Measurements from ENCODE around the gene PAQR8.

DNA sequence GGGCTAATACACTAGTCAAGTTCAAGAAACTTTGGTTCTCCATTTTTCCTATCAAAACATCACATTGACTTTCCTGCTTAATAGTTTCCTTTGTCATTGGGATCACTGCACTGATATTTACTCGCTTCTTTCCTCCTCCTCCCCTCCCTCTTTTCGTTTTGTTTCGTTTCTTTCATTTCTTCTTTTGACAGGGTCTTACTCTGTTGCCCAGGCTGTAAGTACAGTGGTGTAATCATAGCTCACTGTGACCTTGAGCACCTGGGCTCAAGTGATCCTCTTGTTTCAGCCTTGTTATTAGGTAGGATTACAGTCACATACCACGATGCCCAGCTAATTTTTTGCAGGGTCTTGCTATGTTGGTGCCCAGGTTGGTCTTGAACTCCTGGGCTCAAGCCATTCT is 12.3 kb downstream of the PAQR8 start:
- TF ChIP-seq, protein P1, sequence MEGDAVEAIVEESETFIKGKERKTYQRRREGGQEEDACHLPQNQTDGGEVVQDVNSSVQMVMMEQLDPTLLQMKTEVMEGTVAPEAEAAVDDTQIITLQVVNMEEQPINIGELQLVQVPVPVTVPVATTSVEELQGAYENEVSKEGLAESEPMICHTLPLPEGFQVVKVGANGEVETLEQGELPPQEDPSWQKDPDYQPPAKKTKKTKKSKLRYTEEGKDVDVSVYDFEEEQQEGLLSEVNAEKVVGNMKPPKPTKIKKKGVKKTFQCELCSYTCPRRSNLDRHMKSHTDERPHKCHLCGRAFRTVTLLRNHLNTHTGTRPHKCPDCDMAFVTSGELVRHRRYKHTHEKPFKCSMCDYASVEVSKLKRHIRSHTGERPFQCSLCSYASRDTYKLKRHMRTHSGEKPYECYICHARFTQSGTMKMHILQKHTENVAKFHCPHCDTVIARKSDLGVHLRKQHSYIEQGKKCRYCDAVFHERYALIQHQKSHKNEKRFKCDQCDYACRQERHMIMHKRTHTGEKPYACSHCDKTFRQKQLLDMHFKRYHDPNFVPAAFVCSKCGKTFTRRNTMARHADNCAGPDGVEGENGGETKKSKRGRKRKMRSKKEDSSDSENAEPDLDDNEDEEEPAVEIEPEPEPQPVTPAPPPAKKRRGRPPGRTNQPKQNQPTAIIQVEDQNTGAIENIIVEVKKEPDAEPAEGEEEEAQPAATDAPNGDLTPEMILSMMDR (IDR thresholded peaks at IDR 0.05; ENCODE audit: poor library complexity, severe bottlenecking) = no peak
- TF ChIP-seq EP300 (conservative IDR thresholded peaks at IDR 0.05; ENCODE audit: poor library complexity, severe bottlenecking) (no peak), EZH2 (IDR thresholded peaks at IDR 0.05; ENCODE audit: borderline replicate concordance, insufficient read depth, low read length, poor library complexity, severe bottlenecking) (no peak), RAD21 (conservative IDR thresholded peaks at IDR 0.05) (no peak), SMC3 (conservative IDR thresholded peaks at IDR 0.05; ENCODE audit: poor library complexity) (no peak), POLR2AphosphoS5 (IDR thresholded peaks at IDR 0.05) (no peak), MXI1 (conservative IDR thresholded peaks at IDR 0.05; ENCODE audit: poor library complexity, severe bottlenecking) (no peak), TAF1 (IDR thresholded peaks at IDR 0.05; ENCODE audit: low read depth) (no peak)
- TF ChIP-seq, protein P2, sequence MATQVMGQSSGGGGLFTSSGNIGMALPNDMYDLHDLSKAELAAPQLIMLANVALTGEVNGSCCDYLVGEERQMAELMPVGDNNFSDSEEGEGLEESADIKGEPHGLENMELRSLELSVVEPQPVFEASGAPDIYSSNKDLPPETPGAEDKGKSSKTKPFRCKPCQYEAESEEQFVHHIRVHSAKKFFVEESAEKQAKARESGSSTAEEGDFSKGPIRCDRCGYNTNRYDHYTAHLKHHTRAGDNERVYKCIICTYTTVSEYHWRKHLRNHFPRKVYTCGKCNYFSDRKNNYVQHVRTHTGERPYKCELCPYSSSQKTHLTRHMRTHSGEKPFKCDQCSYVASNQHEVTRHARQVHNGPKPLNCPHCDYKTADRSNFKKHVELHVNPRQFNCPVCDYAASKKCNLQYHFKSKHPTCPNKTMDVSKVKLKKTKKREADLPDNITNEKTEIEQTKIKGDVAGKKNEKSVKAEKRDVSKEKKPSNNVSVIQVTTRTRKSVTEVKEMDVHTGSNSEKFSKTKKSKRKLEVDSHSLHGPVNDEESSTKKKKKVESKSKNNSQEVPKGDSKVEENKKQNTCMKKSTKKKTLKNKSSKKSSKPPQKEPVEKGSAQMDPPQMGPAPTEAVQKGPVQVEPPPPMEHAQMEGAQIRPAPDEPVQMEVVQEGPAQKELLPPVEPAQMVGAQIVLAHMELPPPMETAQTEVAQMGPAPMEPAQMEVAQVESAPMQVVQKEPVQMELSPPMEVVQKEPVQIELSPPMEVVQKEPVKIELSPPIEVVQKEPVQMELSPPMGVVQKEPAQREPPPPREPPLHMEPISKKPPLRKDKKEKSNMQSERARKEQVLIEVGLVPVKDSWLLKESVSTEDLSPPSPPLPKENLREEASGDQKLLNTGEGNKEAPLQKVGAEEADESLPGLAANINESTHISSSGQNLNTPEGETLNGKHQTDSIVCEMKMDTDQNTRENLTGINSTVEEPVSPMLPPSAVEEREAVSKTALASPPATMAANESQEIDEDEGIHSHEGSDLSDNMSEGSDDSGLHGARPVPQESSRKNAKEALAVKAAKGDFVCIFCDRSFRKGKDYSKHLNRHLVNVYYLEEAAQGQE (IDR thresholded peaks at IDR 0.05; ENCODE audit: borderline replicate concordance) = no peak
